KG1 (cell line): ENCODE results near the gene PDE3A.

Source experiments
- DNase-seq: peaks from one replicate; lab custom pipeline; 2025; lab: John Stamatoyannopoulos, UW

The PDE3A gene

GRCh38 chr12:20424841-20425240 lies 56.5 kb downstream of the PDE3A start:
- no peak for DNase-seq

- DNase-seq, result no peak
Observed at GRCh38 chr12:20426191-20426590, 57.9 kb downstream of the PDE3A start.

GRCh38 chr12:20426957-20427356 lies 58.6 kb downstream of the PDE3A start:
- no peak for DNase-seq

GRCh38 chr12:20429852-20430251 lies 61.5 kb downstream of the PDE3A start:
- DNase-seq, result no peak

- DNase-seq, result no peak
Observed at GRCh38 chr12:20432290-20432689, 64.0 kb downstream of the PDE3A start.

- DNase-seq, result no peak
Observed at GRCh38 chr12:20434996-20435395, 66.7 kb downstream of the PDE3A start.

GRCh38 chr12:20436316-20436715 lies 68.0 kb downstream of the PDE3A start:
- DNase-seq, result no peak

GRCh38 chr12:20438299-20438779 lies 70.0 kb downstream of the PDE3A start:
- DNase-seq, result no peak

- DNase-seq, result no peak
Observed at GRCh38 chr12:20439626-20440025, 71.3 kb downstream of the PDE3A start.

GRCh38 chr12:20440408-20440807 lies 72.1 kb downstream of the PDE3A start:
- no peak for DNase-seq

GRCh38 chr12:20442322-20442721 lies 74.0 kb downstream of the PDE3A start:
- DNase-seq, result no peak

GRCh38 chr12:20443255-20443654 lies 74.9 kb downstream of the PDE3A start:
- no peak for DNase-seq

- DNase-seq, result no peak
Observed at GRCh38 chr12:20443792-20444191, 75.5 kb downstream of the PDE3A start.

GRCh38 chr12:20444595-20445170 lies 76.3 kb downstream of the PDE3A start:
- DNase-seq, result no peak

GRCh38 chr12:20445687-20446086 lies 77.3 kb downstream of the PDE3A start:
- DNase-seq, result no peak

- no peak for DNase-seq
Observed at GRCh38 chr12:20446836-20447235, 78.5 kb downstream of the PDE3A start.

- DNase-seq, result no peak
Observed at GRCh38 chr12:20448781-20449180, 80.4 kb downstream of the PDE3A start.

GRCh38 chr12:20450591-20451180 lies 82.3 kb downstream of the PDE3A start:
- no peak for DNase-seq

- no peak for DNase-seq
Observed at GRCh38 chr12:20451761-20452160, 83.4 kb downstream of the PDE3A start.

- DNase-seq, result no peak
Observed at GRCh38 chr12:20452496-20453010, 84.2 kb downstream of the PDE3A start.

- no peak for DNase-seq
Observed at GRCh38 chr12:20453756-20454310, 85.5 kb downstream of the PDE3A start.

GRCh38 chr12:20455001-20455706 lies 86.8 kb downstream of the PDE3A start:
- no peak for DNase-seq

GRCh38 chr12:20457582-20457981 lies 89.2 kb downstream of the PDE3A start:
- DNase-seq, result no peak
